HEK293 (cell line): ENCODE data around the gene CUZD1.
"Not testable (repeated sequence)": the region's sequence is repeated elsewhere in the genome, so short reads cannot be mapped to it uniquely, and the experiment has no call there.

Source experiments
- CTCF ChIA-PET: fragments of 350-600 bp; formaldehyde crosslinking; extraction: SDS; loops from one replicate; lab custom pipeline; 2021; ENCODE audit warnings: antibody characterized with exemption; lab: Yijun Ruan, JAX
- POLR2A ChIA-PET: fragments of 300-600 bp; formaldehyde crosslinking; extraction: SDS; loops from one replicate; lab custom pipeline; 2020; ENCODE audit warnings: antibody characterized with exemption, inconsistent platforms; lab: Yijun Ruan, JAX
- H3K27ac ChIP-seq: fragments of 200-500 bp; sonication (Bioruptor generic); 2 replicates; pipeline ENCODE4 v1.5.1; 2014; ENCODE audit warnings: low read depth, low read length, control low read depth, inconsistent platforms; ENCODE audit errors: extremely low read depth
- H3K36me3 ChIP-seq, 2 experiments: fragments of 200-500 bp in 1 of 2; sonication (Bioruptor generic) in 1 of 2; 1 replicate in 1 of 2; 2 replicates in 1 of 2; pipeline ENCODE4 v1.5.1; 2014 to 2017; ENCODE audit warnings: inconsistent platforms in 2 of 2, low read length in 2 of 2; ENCODE audit not compliant: control insufficient read depth in 2 of 2, insufficient read depth in 1 of 2
- H3K4me1 ChIP-seq: fragments of 200-500 bp; sonication (Bioruptor generic); 2 replicates; pipeline ENCODE4 v1.5.1; 2014; ENCODE audit warnings: mild to moderate bottlenecking, low read length, inconsistent platforms; ENCODE audit not compliant: control insufficient read depth, insufficient read depth
- H3K4me3 ChIP-seq: 2 replicates; pipeline ENCODE4 v1.5.1; 2011; ENCODE audit warnings: low read depth, mild to moderate bottlenecking, control low read depth, low read length, moderate library complexity
- H3K9me3 ChIP-seq: fragments of 200-500 bp; sonication (Bioruptor generic); 2 replicates; pipeline ENCODE4 v1.5.1; 2014; ENCODE audit warnings: low read depth, low read length, inconsistent platforms; ENCODE audit not compliant: control insufficient read depth, insufficient read depth
- EGR2 ChIP-seq: fragments of 450-650 bp; formaldehyde crosslinking; IDR thresholded peaks from 2 replicates; pipeline ENCODE4 v1.5.1; 2016; ENCODE audit warnings: low read depth, missing biosample characterization, missing genetic modification characterization
- GLIS1 ChIP-seq: fragments of 450-650 bp; formaldehyde crosslinking; IDR thresholded peaks from 2 replicates; pipeline ENCODE4 v1.5.1; 2016; ENCODE audit warnings: missing biosample characterization, missing genetic modification characterization
- KLF1 ChIP-seq: fragments of 450-650 bp; formaldehyde crosslinking; IDR thresholded peaks from 2 replicates; pipeline ENCODE4 v1.5.1; 2016; ENCODE audit warnings: missing biosample characterization, missing genetic modification characterization
- PRDM1 ChIP-seq: fragments of 450-650 bp; formaldehyde crosslinking; IDR thresholded peaks from 2 replicates; pipeline ENCODE4; 2016; ENCODE audit warnings: missing biosample characterization, missing genetic modification characterization
- SCRT2 ChIP-seq: fragments of 450-650 bp; formaldehyde crosslinking; IDR thresholded peaks from 2 replicates; pipeline ENCODE4 v1.5.1; 2016; ENCODE audit warnings: missing biosample characterization, missing genetic modification characterization
- ZFHX2 ChIP-seq: fragments of 450-650 bp; formaldehyde crosslinking; conservative IDR thresholded peaks from 2 replicates; pipeline ENCODE4 v1.5.1; 2016; ENCODE audit warnings: missing biosample characterization, missing genetic modification characterization
- ZNF114 ChIP-seq: fragments of 450-650 bp; formaldehyde crosslinking; IDR thresholded peaks from 2 replicates; pipeline ENCODE4 v1.5.0; 2017; ENCODE audit warnings: missing biosample characterization, missing genetic modification characterization
- ZNF202 ChIP-seq: fragments of 450-650 bp; formaldehyde crosslinking; IDR thresholded peaks from 2 replicates; pipeline ENCODE4 v1.5.1; 2016; ENCODE audit warnings: missing biosample characterization, missing genetic modification characterization, borderline replicate concordance
- ZNF529 ChIP-seq: fragments of 450-650 bp; formaldehyde crosslinking; IDR thresholded peaks from 2 replicates; pipeline ENCODE4 v1.5.1; 2017; ENCODE audit warnings: missing genetic modification characterization, missing biosample characterization; ENCODE audit not compliant: insufficient replicate concordance
- ZNF670 ChIP-seq: fragments of 450-650 bp; formaldehyde crosslinking; IDR thresholded peaks from 2 replicates; pipeline ENCODE4 v1.5.1; 2016; ENCODE audit warnings: missing biosample characterization, missing genetic modification characterization, low read depth
- ZNF792 ChIP-seq: fragments of 450-650 bp; formaldehyde crosslinking; IDR thresholded peaks from 2 replicates; pipeline ENCODE4 v1.5.1; 2016; ENCODE audit warnings: missing biosample characterization, missing genetic modification characterization
- TF ChIP-seq, protein P1 (sequence below): fragments of 450-650 bp; formaldehyde crosslinking; IDR thresholded peaks from 2 replicates; pipeline ENCODE4 v1.5.1; 2016; ENCODE audit warnings: missing biosample characterization, missing genetic modification characterization, borderline replicate concordance

Gene CUZD1

DNA sequence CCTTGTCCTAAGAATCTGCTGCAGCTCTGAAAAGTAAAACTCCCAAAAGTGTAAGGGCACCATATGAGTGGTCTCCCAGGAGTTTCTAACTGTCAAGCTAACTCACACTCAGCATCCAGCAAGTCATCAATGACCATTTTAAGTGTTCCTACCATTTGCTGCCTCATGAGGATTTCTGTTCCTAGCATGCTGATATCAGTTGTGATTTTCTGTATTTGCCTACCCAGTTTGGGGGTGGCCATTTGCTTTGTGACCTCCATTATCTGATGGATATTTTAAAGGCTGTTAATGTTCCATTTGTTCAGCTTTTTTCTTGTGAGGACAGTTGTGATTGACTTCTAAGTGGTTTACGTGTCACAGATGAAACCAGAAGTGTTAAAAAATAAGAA is 30.8 kb upstream of the CUZD1 start (continued):
- TF ChIP-seq ZNF670 (tag by site-specific recombination): no peak
- no peak for TF ChIP-seq ZNF202
- TF ChIP-seq, all 188 proteins: peak for 0

DNA sequence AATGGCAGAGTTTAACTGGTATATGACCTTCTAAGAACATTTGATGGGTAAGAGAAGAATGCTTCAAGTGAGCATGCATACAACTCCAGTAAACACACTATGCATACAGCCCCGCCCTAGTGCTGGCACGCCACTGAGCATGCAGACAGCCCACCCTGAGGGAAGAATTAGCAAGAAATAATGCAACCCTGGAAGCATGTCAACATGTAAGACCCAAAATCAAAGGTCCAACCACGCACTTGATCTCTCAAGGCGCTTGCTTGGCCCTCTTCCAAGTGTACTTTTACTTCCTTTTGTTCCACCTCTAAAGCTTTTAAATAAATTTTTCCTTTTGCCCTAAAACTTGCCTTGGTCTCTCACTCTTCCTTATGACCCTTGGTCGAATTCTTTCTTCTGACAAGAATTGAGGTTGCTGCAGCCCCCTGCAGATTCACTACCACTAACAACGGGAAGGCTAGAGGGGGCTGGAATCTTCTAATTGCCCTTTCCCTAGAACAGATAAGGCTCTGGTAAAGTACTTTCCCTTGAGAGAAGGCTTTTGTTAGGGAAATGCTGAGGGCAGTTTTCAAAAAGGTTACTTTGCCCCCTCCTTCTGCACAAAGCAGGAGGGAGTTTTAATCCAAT is 30.3 kb upstream of the CUZD1 start:
- no peaks in the 10 kb centered on the region for H3K9me3 ChIP-seq
- ChIA-PET CTCF (no interaction called here), POLR2A (no interaction called here)
- H3K4me3 ChIP-seq: no peak overlapping the region
- no peak overlapping the region for H3K27ac ChIP-seq
- 0 out of 2 replicates have a peak, but pooled peaks have one; percentile 45 for TF ChIP-seq PRDM1
- no peak for TF ChIP-seq ZNF792
- TF ChIP-seq, protein P1, sequence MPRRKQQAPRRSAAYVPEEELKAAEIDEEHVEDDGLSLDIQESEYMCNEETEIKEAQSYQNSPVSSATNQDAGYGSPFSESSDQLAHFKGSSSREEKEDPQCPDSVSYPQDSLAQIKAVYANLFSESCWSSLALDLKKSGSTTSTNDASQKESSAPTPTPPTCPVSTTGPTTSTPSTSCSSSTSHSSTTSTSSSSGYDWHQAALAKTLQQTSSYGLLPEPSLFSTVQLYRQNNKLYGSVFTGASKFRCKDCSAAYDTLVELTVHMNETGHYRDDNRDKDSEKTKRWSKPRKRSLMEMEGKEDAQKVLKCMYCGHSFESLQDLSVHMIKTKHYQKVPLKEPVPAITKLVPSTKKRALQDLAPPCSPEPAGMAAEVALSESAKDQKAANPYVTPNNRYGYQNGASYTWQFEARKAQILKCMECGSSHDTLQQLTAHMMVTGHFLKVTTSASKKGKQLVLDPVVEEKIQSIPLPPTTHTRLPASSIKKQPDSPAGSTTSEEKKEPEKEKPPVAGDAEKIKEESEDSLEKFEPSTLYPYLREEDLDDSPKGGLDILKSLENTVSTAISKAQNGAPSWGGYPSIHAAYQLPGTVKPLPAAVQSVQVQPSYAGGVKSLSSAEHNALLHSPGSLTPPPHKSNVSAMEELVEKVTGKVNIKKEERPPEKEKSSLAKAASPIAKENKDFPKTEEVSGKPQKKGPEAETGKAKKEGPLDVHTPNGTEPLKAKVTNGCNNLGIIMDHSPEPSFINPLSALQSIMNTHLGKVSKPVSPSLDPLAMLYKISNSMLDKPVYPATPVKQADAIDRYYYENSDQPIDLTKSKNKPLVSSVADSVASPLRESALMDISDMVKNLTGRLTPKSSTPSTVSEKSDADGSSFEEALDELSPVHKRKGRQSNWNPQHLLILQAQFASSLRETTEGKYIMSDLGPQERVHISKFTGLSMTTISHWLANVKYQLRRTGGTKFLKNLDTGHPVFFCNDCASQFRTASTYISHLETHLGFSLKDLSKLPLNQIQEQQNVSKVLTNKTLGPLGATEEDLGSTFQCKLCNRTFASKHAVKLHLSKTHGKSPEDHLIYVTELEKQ (tag by site-specific recombination): no peak
- TF ChIP-seq ZNF114: no peak
- H3K4me1 ChIP-seq: peaks cover 5% of the 10 kb centered on the region
- H3K36me3 ChIP-seq: peaks cover 3 to 5% of the 10 kb centered on the region in 2 experiments; a peak in 1 of 3 replicates

DNA sequence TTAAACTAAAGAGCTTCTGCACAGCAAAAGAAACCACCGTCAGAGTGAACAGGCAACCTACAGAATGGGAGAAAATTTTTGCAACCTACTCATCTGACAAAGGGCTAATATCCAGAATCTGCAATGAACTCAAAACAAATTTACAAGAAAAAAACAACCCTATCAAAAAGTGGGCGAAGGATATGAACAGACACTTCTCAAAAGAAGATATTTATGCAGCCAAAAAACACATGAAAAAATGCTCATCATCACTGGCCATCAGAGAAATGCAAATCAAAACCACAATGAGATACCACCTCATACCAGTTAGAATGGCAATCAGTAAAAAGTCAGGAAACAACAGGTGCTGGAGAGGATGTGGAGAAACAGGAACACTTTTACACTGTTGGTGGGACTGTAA is 26.3 kb upstream of the CUZD1 start:
- H3K4me1 ChIP-seq, H3K27ac ChIP-seq, H3K36me3 ChIP-seq, H3K4me3 ChIP-seq, CTCF ChIA-PET, H3K9me3 ChIP-seq, POLR2A ChIA-PET: not testable (repeated sequence)
- peak; percentile 36 for TF ChIP-seq SCRT2 (tag by site-specific recombination)

DNA sequence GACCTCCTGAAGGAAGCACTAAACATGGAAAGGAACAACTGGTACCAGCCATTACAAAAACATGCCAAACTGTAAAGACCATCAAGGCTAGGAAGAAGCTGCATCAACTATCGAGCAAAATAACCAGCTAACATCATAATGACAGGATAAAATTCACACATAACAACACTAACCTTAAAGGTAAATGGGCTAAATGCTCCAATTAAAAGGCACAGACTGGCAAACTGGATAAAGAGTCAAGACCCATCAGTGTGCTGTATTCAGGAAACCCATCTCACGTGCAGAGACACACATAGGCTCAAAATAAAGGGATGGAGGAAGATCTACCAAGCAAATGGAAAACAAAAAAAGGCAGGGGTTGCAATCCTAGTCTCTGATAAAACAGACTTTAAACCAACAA is 23.1 kb upstream of the CUZD1 start:
- H3K36me3 ChIP-seq, H3K9me3 ChIP-seq, CTCF ChIA-PET, H3K4me3 ChIP-seq, POLR2A ChIA-PET, H3K4me1 ChIP-seq, H3K27ac ChIP-seq: not testable (repeated sequence)
- TF ChIP-seq ZNF529 (tag by site-specific recombination): peak; percentile 79

DNA sequence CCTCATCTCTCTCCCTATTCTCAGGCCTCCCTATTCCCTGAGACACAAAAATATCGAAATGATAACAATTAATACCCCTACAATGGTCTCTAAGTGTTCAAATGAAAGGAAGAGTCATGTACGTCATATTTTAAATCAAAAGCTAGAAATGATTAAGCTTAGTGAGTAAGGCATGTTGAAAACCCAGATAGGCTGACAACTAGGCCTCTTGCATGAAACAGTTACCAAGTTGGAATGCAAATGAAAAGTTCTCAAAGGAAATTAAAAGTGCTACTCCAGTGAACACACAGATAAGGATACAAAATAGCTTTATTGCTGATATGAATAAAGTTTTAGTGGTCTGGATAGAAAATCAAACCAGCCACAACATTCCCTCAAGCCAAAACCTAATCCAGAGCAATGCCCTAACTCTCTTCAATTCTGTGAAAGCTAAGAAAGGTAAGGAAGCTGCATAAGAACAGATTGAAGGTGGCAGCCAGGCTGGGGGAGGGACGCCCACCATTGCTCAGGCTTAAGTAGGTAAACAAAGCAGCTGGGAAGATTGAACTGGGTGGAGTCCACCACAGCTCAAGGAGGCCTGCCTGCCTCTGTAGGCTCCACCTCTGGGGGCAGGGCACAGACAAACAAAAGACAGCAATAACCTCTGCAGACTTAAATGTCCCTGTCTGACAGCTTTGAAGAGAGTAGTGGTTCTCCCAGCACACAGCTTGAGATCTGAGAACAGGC is 21.3 kb upstream of the CUZD1 start:
- POLR2A ChIA-PET: not testable (repeated sequence)
- peak; percentile 34; the same call in 1 of the 2 replicates for TF ChIP-seq KLF1 (tag by site-specific recombination)
- peak; percentile 19; the same call in 1 of the 2 replicates for TF ChIP-seq GLIS1 (tag by site-specific recombination)
- peak; percentile 75 for TF ChIP-seq ZFHX2
- TF ChIP-seq EGR2 (tag by site-specific recombination): peak; percentile 76; the same call in 1 of the 2 replicates

More for the DNA sequence above, 21.3 kb upstream of the CUZD1 start:
- H3K4me3 ChIP-seq, H3K4me1 ChIP-seq, H3K36me3 ChIP-seq, H3K9me3 ChIP-seq, CTCF ChIA-PET, H3K27ac ChIP-seq: not testable (repeated sequence)
